ENCODE data around the gene SLC44A5.
"Not testable (repeated sequence)": the region's sequence is repeated elsewhere in the genome, so short reads cannot be mapped to it uniquely, and the experiment has no call there.

The SLC44A5 gene

DNA sequence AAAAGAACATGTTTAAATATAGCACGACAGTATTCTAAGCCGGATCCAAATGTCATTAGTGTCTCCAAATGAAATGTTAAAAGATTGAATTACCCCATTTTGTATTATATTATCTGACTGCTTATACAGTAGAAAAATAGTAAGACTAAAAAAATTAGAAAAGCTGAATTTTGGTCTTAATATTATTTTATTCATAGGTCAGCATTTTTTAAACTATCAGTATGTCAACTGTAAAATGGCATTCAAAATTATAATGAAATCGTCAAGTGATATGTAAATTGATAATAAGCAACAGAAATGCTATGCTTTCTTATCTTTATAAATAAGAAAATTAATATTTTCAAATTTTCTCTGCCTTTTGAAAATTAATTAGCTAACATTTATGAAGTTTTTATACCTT lies 16.6 kb downstream of the SLC44A5 start:
- no peak for DNase-seq (ENCODE audit: low read depth)
- no peak overlapping the region for H3K4me3 ChIP-seq (ENCODE audit: low read depth, low read length)

DNA sequence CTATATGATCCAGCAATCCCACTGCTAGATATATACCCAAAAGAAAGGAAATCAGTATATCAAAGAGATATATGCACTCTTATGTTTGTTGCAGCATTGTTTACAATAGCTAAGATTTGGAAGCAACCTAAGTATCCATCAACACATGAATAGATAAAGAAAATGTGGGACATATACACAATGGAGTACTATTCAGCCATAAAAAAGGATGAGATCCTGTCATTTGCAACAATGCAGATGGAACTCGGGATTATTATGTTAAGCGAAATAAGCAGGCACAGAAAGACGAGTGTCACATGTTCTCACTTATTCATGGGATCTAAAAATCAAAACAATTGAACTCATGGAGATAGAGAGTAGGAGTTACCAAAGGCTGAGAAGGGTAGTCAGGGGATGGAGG lies 17.5 kb downstream of the SLC44A5 start:
- not testable (repeated sequence) for H3K4me3 ChIP-seq (ENCODE audit: low read depth, low read length); DNase-seq (ENCODE audit: low read depth)

More for the DNA sequence above, 16.6 kb downstream of the SLC44A5 start:
- TF ChIP-seq MYC (IDR thresholded peaks at IDR 0.05; ENCODE audit: low read depth, low read length) (no peak), POLR2A (IDR thresholded peaks at IDR 0.05; ENCODE audit: extremely low read depth, insufficient read length) (no peak)
- TF ChIP-seq, protein P1, sequence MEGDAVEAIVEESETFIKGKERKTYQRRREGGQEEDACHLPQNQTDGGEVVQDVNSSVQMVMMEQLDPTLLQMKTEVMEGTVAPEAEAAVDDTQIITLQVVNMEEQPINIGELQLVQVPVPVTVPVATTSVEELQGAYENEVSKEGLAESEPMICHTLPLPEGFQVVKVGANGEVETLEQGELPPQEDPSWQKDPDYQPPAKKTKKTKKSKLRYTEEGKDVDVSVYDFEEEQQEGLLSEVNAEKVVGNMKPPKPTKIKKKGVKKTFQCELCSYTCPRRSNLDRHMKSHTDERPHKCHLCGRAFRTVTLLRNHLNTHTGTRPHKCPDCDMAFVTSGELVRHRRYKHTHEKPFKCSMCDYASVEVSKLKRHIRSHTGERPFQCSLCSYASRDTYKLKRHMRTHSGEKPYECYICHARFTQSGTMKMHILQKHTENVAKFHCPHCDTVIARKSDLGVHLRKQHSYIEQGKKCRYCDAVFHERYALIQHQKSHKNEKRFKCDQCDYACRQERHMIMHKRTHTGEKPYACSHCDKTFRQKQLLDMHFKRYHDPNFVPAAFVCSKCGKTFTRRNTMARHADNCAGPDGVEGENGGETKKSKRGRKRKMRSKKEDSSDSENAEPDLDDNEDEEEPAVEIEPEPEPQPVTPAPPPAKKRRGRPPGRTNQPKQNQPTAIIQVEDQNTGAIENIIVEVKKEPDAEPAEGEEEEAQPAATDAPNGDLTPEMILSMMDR (IDR thresholded peaks at IDR 0.05; ENCODE audit: low read depth, low read length): no peak
- TF ChIP-seq, protein P2, sequence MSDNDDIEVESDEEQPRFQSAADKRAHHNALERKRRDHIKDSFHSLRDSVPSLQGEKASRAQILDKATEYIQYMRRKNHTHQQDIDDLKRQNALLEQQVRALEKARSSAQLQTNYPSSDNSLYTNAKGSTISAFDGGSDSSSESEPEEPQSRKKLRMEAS (IDR thresholded peaks at IDR 0.05; ENCODE audit: low read depth, low read length): no peak

DNA sequence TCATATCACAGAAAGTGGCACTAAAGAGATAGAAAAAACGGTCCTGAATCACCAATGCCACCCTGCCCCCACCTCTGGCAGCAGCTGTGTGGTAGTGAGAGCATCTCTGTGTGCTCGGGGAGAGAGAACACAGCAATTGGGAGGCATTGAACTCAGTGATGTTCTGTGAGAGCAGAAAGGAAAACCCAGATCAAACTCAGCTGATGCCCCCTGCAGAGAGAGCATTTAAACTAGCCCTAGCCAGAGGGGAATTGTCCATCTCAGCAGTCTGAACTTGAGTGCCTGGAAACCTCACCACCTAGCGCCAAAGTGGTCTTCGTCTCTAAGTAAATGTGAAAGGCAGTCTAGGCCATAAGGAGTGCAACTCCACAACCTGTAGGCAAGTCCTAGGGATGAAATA lies 21.3 kb downstream of the SLC44A5 start:
- H3K4me3 ChIP-seq (ENCODE audit: low read depth, low read length): no peak overlapping the region
- TF ChIP-seq, protein P1 (IDR thresholded peaks at IDR 0.05; ENCODE audit: low read depth, low read length): no peak
- TF ChIP-seq MYC (IDR thresholded peaks at IDR 0.05; ENCODE audit: low read depth, low read length): no peak
- TF ChIP-seq, protein P2 (IDR thresholded peaks at IDR 0.05; ENCODE audit: low read depth, low read length): no peak
- TF ChIP-seq POLR2A (IDR thresholded peaks at IDR 0.05; ENCODE audit: extremely low read depth, insufficient read length): no peak
- DNase-seq (ENCODE audit: low read depth): no peak

DNA sequence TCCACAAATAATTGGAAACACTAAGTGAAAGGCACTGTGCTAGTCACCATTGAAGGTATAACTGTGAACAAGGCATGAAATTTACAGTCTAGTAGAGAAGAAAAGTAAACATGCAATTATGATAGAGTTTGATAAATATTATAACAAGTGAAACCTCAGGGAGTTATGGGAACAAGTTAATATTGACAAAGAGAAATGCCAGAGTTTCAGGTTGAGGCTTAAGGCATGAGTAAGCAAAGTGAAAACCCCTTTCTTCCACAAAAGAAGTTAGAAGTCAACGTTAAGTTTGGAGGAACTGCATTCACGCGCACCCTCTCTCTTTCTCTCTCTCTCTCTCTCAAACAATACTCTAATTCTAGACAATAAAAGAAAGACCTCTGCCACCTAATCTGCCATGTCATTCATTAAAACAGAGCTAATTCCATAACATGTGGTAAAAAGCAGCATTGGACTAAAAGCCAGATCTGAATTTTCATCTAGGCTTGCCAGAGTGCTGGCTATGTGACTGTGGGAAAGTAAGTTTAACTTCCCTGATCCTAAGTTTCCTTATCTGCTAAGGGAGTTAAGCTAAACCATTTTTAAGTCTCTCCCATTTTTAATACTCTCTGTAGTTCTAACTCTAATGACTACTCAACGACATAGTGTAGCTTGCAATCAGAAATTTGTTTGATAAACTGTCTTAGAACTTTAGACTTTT lies 22.0 kb downstream of the SLC44A5 start:
- DNase-seq (ENCODE audit: low read depth): no peak
- TF ChIP-seq MYC (IDR thresholded peaks at IDR 0.05; ENCODE audit: low read depth, low read length): no peak
- TF ChIP-seq, protein P2 (IDR thresholded peaks at IDR 0.05; ENCODE audit: low read depth, low read length): no peak
- TF ChIP-seq, protein P1 (IDR thresholded peaks at IDR 0.05; ENCODE audit: low read depth, low read length): no peak
- no peak overlapping the region for H3K4me3 ChIP-seq (ENCODE audit: low read depth, low read length)

DNA sequence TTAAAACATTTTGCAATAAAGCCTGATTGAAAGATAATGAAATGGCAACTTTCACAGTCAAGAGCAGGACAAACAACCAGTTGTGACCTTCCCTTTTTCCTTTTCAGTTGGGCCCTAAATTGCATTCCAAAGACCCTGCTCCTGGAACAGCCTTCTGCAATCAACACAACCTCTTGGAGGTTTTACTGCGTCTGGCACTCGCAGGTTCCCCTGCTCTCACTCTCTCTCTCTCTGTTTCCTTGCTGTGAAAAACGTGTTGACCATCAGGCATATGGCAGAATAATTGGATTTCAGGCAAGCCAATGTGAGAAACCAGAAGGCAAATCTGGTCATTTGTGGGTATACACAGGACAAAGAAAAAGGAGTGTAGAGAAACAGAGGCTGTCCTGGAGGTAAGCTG lies 23.2 kb downstream of the SLC44A5 start:
- TF ChIP-seq, protein P1 (IDR thresholded peaks at IDR 0.05; ENCODE audit: low read depth, low read length): no peak
- TF ChIP-seq POLR2A (IDR thresholded peaks at IDR 0.05; ENCODE audit: extremely low read depth, insufficient read length) (no peak), MYC (IDR thresholded peaks at IDR 0.05; ENCODE audit: low read depth, low read length) (no peak)
- TF ChIP-seq, protein P2 (IDR thresholded peaks at IDR 0.05; ENCODE audit: low read depth, low read length): no peak
- DNase-seq (ENCODE audit: low read depth): no peak
- H3K4me3 ChIP-seq (ENCODE audit: low read depth, low read length): no peak overlapping the region

DNA sequence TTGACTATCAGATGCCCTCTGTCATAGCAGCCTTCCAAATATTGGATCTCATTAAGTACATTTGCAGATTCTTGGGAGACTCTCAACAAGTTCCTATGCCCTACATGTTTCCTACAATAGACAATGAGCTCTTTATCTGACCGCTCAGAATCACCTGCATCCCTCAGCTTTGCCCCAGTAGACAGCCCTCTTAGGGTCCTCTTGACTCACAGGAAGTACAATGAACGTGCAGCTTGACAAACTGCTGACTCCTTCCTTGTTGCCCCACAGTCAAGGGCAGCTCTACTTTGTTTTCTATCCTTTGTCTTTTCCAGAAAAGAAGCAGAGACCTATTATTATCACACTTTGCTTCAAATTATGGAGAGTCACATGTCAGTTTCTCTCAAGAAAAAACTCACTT lies 27.6 kb downstream of the SLC44A5 start:
- TF ChIP-seq, protein P1 (IDR thresholded peaks at IDR 0.05; ENCODE audit: low read depth, low read length): no peak
- TF ChIP-seq MYC (IDR thresholded peaks at IDR 0.05; ENCODE audit: low read depth, low read length) (no peak), POLR2A (IDR thresholded peaks at IDR 0.05; ENCODE audit: extremely low read depth, insufficient read length) (no peak)
- TF ChIP-seq, protein P2 (IDR thresholded peaks at IDR 0.05; ENCODE audit: low read depth, low read length): no peak
- no peak for DNase-seq (ENCODE audit: low read depth)
- H3K4me3 ChIP-seq (ENCODE audit: low read depth, low read length): no peak overlapping the region
